Ovary (tissue), 10 donors: Measurements from ENCODE around the gene AKR7A2. TPM values are rescaled to one million over a fixed set of nuclear protein-coding genes. Genes with fewer than 3 reads are reported as not detected.
A peak's percentile ranks its signal among the peaks of the same experiment; 100 is the strongest.

Experiments
- DNase-seq, 5 donors: peaks; one replicate each; pipeline ENCODE4 v3.0.0-alpha.2; 2019 to 2020
- H3K27ac ChIP-seq, 2 donors: fragments of 200-600 bp; one replicate each; pipeline versions ENCODE4 v1.5.1 to v1.8.0; 2019 to 2022
- H3K27me3 ChIP-seq: fragments of 200-600 bp; one replicate; pipeline ENCODE4 v1.8.0; 2022
- H3K36me3 ChIP-seq: fragments of 200-600 bp; sonication (generic); one replicate; pipeline ENCODE4 v1.5.1; 2019
- H3K4me1 ChIP-seq: one replicate; pipeline ENCODE4 v1.8.1; 2013; ENCODE audit warnings: mild to moderate bottlenecking, moderate library complexity; ENCODE audit not compliant: insufficient read depth
- H3K4me3 ChIP-seq: fragments of 200-600 bp; sonication (generic); one replicate; pipeline ENCODE4 v1.5.1; 2017
- H3K9me3 ChIP-seq, 2 donors: fragments of 200-600 bp in 1 of 2; sonication (generic) in 1 of 2; one replicate each; pipeline versions ENCODE4 v1.5.1 to v1.8.1; 2013 to 2019; ENCODE audit warnings: mild to moderate bottlenecking in 1 of 2, moderate library complexity in 1 of 2
- CTCF ChIP-seq, 3 donors: fragments of 450-650 bp in 2 of 3; fragments of 200-600 bp in 1 of 3; IDR thresholded peaks; one replicate each; pipeline versions ENCODE4 v1.5.1 to v1.8.0; 2016 to 2022; ENCODE audit warnings: antibody characterized with exemption in 3 of 3, mild to moderate bottlenecking in 1 of 3
- EP300 ChIP-seq: sonication (generic); formaldehyde crosslinking; IDR thresholded peaks from one replicate; pipeline ENCODE4 v1.6.1; 2017; ENCODE audit warnings: antibody characterized with exemption
- POLR2A ChIP-seq: fragments of 450-650 bp; IDR thresholded peaks from one replicate; pipeline ENCODE4 v1.6.1; 2017; ENCODE audit warnings: antibody characterized with exemption, mild to moderate bottlenecking, moderate library complexity
- WGBS, 3 donors: extraction: QIAGEN DNeasy Blood & Tissue Kit in 1 of 3; methylation state at CpG; one replicate each; pipeline versions ENCODE4 v1.1.5 to v1.1.7; 2013 to 2017; 5-methylcytosine and 5-hydroxymethylcytosine counted together
- intact Hi-C, 4 donors: fragments of 100-400 bp; cut with DNase I; formaldehyde crosslinking; loops; one replicate each; pipeline versions ENCODE4 v1.11.0 to v1.15.1; 2022 to 2023
- long read RNA-seq, 3 donors: library from polyadenylated mRNA in 2 of 3; unstranded in 2 of 3; transcript quantifications; one replicate each; pipeline ENCODE4 v2.0.0 and lab custom pipeline, GENCODE V29; 2021 to 2026
- polyA plus RNA-seq, 2 donors: library from polyadenylated mRNA; stranded (reverse); fragments of 200-250 nt in 1 of 2; fragments of 350-450 nt in 1 of 2; fragmentation: Illumina TruSeq in 1 of 2; extraction: RNeasy Lipid Tissue Mini Kit (QIAGEN cat#74804) in 1 of 2; gene quantifications; one replicate each; pipeline ENCODE4 v1.2.3, GENCODE V29; 2013 to 2014
- total RNA-seq, 7 donors: library from RNA; depleted of rRNA in 2 of 7; stranded (reverse); fragments of >200 nt in 2 of 7; fragmentation: NEBNext Ultra II Directional in 3 of 7; extraction: Animal tissue kit (Norgen Biotek cat#: 25700) in 3 of 7; gene quantifications; one replicate each; pipeline versions ENCODE4 v1.1.0 to v1.2.4, GENCODE V29; 2016 to 2023
- donor health status: DM: no; HTN: no; CAD: no; lungs with moderate emphysema.
- donor health status: DM: no; HTN: no; CAD: no.
- donor health status: Bipolar disorder and iron deficiency.
- donor health status: DM: yes; HTN: yes; CAD: no.
- donor health status: DM: no; HTN: no; CAD: no.
- donor health status: DM: yes; HTN: yes; CAD: no.

Gene AKR7A2
- total RNA-seq (10 to 100 TPM; 44.6 to 83.6 (median 68.1) TPM), polyA plus RNA-seq (10 to 100 TPM; 37.9 to 51.8 TPM)
- long read RNA-seq, donor 1, transcript AKR7A2-201 (7 exons, 1,362 nt): major isoform, 186 of 202 reads
- long read RNA-seq, donor 1, partial matches to known transcripts: 7 of 202 reads
- long read RNA-seq, donor 1, other reads (novel, unspliced or antisense): 6 of 202 reads
- long read RNA-seq, donor 2, transcript AKR7A2-201 (7 exons, 1,362 nt): major isoform, 64 of 77 reads
- long read RNA-seq, donor 2, partial matches to known transcripts: 12 of 77 reads
- long read RNA-seq, donor 2, other reads (novel, unspliced or antisense): 0 of 77 reads
- long read RNA-seq, donor 3, transcript AKR7A2-201 (7 exons, 1,362 nt): major isoform, 116 of 130 reads
- long read RNA-seq, donor 3, partial matches to known transcripts: 7 of 130 reads
- long read RNA-seq, donor 3, other reads (novel, unspliced or antisense): 6 of 130 reads

GRCh38 chr1:19311931-19312781, at the start of gene AKR7A2, which contains the start of gene SLC66A1:
TSS of gene AKR7A2 (minus strand) at chr1:19312144. CDS start at chr1:19312124, 20 bp downstream.
TSS of gene SLC66A1 (plus strand) at chr1:19312326. CDS start at chr1:19317678, 5,352 bp downstream.
- intact Hi-C loops: no loop called here
- H3K4me3 ChIP-seq: peak within 1 kb of the TSS; percentile 87
- H3K27ac ChIP-seq: peak within 1 kb of the TSS; percentile 64 to 74
- 0% methylated on average over 57 to 105 of the region's 105 CpGs for WGBS, 3 donors
- H3K36me3 ChIP-seq: no peaks in the 10 kb centered on the region
- H3K9me3 ChIP-seq: no peaks in the 10 kb centered on the region
- TF ChIP-seq CTCF (IDR thresholded peaks at IDR 0.05) (peak in 1 of 3 donors; percentile 64), POLR2A (peak; percentile 65), EP300 (no peak)
- peaks cover 14% of the 10 kb centered on the region for H3K4me1 ChIP-seq
- peak; percentile 91 to 96 (median 93) for DNase-seq
- no peaks in the 10 kb centered on the region for H3K27me3 ChIP-seq

GRCh38 chr1:19360843-19361610, 49.1 kb upstream of the AKR7A2 start:
- intact Hi-C loops: no loop called here
- WGBS, 3 donors: 75 to 81% (median 81%) methylated on average over 18 of the region's 18 CpGs
- peaks cover 21% of the 10 kb centered on the region for H3K4me1 ChIP-seq
- no peak overlapping the region for H3K27ac ChIP-seq
- DNase-seq: no peak
- H3K9me3 ChIP-seq: no peaks in the 10 kb centered on the region
- TF ChIP-seq POLR2A (no peak), CTCF (IDR thresholded peaks at IDR 0.05) (no peak), EP300 (no peak)
- H3K36me3 ChIP-seq: no peaks in the 10 kb centered on the region
- no peak overlapping the region for H3K4me3 ChIP-seq
- no peaks in the 10 kb centered on the region for H3K27me3 ChIP-seq

GRCh38 chr1:19360432-19360831, 48.5 kb upstream of the AKR7A2 start:
- Histone ChIP-seq H3K4me3 (no peak overlapping the region), H3K27me3 (no peaks in the 10 kb centered on the region), H3K4me1 (peaks cover 19% of the 10 kb centered on the region), H3K27ac (no peak overlapping the region), H3K36me3 (no peaks in the 10 kb centered on the region), H3K9me3 (no peaks in the 10 kb centered on the region)
- TF ChIP-seq POLR2A: no peak
- no peak for TF ChIP-seq CTCF (IDR thresholded peaks at IDR 0.05)
- no peak for TF ChIP-seq EP300
- intact Hi-C loops: no loop called here
- WGBS, 3 donors: 8 to 27% (median 18%) methylated on average over 11 of the region's 11 CpGs
- no peak for DNase-seq

GRCh38 chr1:19360016-19360415, 48.1 kb upstream of the AKR7A2 start:
- Histone ChIP-seq H3K4me1 (peaks cover 19% of the 10 kb centered on the region), H3K27ac (no peak overlapping the region), H3K9me3 (no peaks in the 10 kb centered on the region), H3K4me3 (no peak overlapping the region), H3K36me3 (no peaks in the 10 kb centered on the region), H3K27me3 (no peaks in the 10 kb centered on the region)
- TF ChIP-seq EP300: no peak
- no peak for TF ChIP-seq CTCF (IDR thresholded peaks at IDR 0.05)
- no peak for TF ChIP-seq POLR2A
- 27 to 36% (median 32%) methylated on average over 6 of the region's 6 CpGs for whole genome bisulfite sequencing, 3 donors
- intact Hi-C loops: no loop called here
- no peak for DNase-seq
